Skeletal muscle cell (primary cell): ENCODE measurements around the gene DYNC1LI1.
A peak's percentile ranks its signal among the peaks of the same experiment; 100 is the strongest.
"Not testable (repeated sequence)": the region's sequence is repeated elsewhere in the genome, so short reads cannot be mapped to it uniquely, and the experiment has no call there.

Source experiments
- DNase-seq: peaks from one replicate; pipeline ENCODE4 v3.0.0-alpha.2; 2010; ENCODE audit warnings: low read depth
- H3K4me3 ChIP-seq: 2 replicates; pipeline ENCODE4 v1.5.1; 2011; ENCODE audit warnings: low read depth, mild to moderate bottlenecking, control low read depth, low read length, moderate library complexity

Gene DYNC1LI1

DNA sequence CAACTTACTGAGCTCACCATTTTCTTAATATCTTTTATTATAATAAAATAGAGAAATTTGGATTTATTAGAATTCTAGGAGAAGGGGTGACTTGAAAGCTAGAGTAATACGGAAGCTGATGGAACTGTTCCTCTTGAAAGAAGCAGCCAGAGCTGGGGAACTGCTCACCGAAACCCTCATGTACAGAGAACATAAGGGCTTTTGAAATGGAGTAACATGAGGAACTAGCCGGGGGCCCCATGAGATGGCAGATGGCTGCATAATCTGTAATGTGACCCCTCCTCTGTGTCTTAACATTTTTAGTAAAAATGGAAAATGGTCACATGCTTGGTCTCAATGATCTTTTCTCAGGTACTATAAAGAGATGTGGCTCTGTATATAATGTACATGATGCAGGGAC, 15.7 kb upstream of the DYNC1LI1 start:
- no peak overlapping the region for H3K4me3 ChIP-seq
- DNase-seq = no peak

GRCh38 chr3:32584660-32585059, 14.0 kb upstream of the DYNC1LI1 start:
- H3K4me3 ChIP-seq = no peak overlapping the region
- no peak for DNase-seq

GRCh38 chr3:32583708-32584107, 13.1 kb upstream of the DYNC1LI1 start:
- H3K4me3 ChIP-seq = no peak overlapping the region
- no peak for DNase-seq

DNA sequence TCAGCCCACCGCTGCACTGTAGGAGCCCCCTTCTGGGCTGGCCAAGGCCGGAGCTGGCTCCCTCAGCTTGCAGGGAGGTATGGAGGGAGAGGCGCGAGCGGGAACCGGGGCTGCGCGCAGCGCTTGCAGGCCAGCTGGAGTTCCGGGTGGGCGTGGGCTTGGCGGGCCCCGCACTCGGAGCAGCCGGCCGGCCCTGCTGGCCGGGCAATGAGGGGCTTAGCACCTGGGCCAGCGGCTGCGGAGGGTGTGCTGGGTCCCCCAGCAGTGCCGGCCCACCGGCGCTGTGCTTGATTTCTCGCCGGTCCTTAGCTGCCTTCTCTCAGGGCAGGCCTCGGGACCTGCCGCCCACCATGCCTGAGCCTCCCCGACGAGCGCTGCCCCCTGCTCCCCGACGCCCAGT, 8.0 kb upstream of the DYNC1LI1 start:
- not testable (repeated sequence) for DNase-seq, H3K4me3 ChIP-seq

DNA sequence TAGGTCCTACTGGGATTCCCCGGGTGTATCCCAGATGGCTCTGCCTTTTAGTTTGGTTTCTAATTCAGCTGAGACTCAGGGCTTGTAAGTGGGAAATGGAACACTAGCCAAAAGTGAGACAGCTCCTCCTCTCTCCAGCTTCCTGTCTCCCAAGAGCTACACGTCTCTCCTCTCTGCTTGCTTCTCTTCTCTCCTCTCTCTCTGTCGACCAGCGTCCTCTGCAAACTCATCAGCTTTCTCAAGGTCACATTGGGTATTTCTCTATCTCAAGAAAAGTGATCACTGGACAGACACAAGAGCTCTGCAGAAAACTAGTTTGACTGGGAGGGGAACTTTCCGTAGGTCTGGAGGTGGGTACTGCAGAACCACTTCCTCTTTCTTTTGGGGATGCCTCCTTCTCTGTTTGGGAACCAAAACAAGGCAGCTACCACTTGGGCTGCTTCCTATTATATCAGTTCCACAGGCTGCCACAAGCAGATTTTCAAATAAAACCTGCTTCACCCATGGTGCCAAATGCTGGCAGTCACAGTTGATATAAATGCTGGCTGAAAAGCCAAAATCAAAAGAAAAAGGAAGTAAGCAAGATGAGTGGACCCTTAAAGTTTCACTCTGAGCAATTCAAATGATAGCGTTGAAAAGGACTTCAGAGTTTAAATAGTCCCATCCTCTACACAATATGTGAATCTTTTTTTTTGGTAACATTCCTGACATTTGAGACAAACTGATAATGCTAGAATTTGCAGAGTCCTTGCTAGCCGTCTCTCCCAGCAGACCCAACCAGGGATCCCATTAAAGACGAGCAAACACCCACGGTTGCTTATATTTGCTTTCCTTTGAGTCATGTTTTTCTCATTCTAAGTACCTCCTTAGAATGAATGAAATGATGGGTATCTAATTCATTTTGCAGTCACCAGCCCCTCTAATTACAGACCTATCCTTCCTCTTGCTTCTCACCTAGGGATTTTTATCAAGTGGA, 7.2 kb upstream of the DYNC1LI1 start:
- no peak overlapping the region for H3K4me3 ChIP-seq
- DNase-seq = no peak

DNA sequence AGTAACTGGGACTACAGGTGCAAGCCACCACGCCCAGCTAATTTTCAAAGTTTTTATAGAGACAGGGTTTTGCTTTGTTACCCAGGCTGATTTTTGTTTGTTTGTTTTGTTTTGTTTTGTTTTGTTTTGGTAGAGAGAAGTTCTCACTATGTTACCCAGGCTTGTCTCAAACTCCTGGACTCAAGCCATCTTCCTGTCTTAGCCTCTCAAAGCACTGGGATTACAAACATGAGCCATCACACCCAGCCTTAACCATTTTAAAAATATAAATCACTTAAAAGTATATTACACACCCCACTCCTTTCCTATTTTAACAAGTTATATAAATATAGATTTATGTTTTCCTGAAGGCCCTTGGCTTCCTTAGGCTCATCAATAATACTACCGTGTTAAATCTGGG, 6.5 kb upstream of the DYNC1LI1 start:
- no peak overlapping the region for H3K4me3 ChIP-seq
- no peak for DNase-seq

- H3K4me3 ChIP-seq = no peak overlapping the region
- DNase-seq = no peak
These were observed 4.9 kb upstream of the DYNC1LI1 start for GRCh38 chr3:32575451-32576113.

DNA sequence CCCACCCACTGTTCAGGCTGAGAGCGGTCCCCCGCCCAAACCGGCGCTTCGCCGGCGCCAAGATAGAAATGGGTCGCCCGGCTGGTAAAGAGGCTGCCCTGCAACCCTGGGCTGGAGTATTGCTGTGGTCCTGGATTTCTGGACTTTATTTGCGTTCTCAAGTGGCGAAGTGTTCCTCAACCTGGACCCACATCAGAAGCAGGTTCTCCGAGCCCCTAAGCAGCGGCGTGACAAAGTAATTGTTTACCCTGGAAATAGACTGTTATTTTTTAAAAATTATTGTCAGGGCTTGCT, 481 bp upstream of the DYNC1LI1 start:
- H3K4me3 ChIP-seq = peak overlapping the region; percentile 88
- no peak for DNase-seq

- peak overlapping the region; percentile 88 for H3K4me3 ChIP-seq
- DNase-seq = no peak
These were observed 878 bp downstream of the DYNC1LI1 start for GRCh38 chr3:32569540-32570420.

- no peak for DNase-seq
- peak overlapping the region; percentile 88 for H3K4me3 ChIP-seq
These were observed 1.7 kb downstream of the DYNC1LI1 start for GRCh38 chr3:32568953-32569352.

DNA sequence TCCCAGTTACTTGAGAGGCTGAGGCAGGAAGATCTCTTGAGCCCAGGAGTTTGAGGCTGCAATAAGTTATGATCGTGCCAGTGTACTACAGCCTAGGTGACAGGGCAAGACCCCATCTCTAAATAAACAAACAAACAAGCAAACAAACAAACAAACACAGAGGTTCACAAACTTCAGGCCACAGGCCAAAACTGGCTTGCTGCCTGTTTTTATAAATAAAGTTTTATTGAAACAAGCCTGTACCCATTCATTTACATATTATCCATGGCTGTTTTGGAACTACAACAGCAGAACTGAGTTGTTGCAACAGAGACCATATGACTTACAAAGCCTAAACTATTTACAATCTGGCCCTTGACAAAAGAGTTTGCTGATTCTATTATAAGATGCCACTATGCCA, 6.5 kb downstream of the DYNC1LI1 start:
- H3K4me3 ChIP-seq = no peak overlapping the region
- DNase-seq = no peak

DNA sequence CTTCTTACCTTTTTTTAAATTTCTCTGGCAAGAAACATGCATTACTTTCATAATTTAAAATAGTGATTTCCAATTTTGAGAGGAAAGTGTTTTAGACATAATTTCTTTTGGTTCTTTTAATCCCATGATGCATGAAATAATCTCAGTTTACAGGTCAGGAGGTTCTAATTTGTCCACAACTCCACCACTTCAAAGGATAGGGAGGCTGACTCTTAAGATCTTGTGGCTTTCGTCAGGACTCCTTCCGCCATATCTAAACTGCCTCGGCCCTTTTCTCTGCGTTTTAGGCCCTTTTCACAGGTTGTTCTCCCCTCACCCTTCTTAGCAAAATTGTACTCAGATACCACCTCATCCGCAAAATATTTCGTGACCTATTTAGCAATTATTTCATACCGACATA, 8.0 kb downstream of the DYNC1LI1 start:
- no peak for DNase-seq

GRCh38 chr3:32557640-32558352, 12.9 kb downstream of the DYNC1LI1 start:
- DNase-seq = no peak
- no peak overlapping the region for H3K4me3 ChIP-seq

More for the DNA sequence above, 8.0 kb downstream of the DYNC1LI1 start:
- no peak overlapping the region for H3K4me3 ChIP-seq

DNA sequence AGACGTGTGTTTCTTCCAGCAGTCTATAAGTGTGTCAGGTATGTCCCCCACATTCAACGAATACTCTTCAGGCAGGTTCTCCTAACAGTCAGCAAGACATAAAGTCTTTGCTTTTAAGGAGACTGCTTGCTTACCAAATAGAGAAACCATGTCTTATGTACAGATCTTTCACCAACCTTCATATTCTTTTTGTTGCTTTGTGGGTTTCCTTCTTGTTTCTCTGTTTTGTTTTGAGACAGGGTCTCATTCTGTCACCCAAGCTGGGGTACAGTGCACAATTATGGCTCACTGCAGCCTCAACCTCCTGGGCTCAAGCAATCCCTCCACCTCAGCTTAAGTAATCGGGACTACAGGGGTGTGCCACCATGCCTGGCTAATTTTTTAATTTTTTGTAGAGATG, 14.3 kb downstream of the DYNC1LI1 start:
- DNase-seq = no peak
- H3K4me3 ChIP-seq = no peak overlapping the region

GRCh38 chr3:32553973-32554372, 16.7 kb downstream of the DYNC1LI1 start:
- DNase-seq = no peak
- H3K4me3 ChIP-seq = no peak overlapping the region

DNA sequence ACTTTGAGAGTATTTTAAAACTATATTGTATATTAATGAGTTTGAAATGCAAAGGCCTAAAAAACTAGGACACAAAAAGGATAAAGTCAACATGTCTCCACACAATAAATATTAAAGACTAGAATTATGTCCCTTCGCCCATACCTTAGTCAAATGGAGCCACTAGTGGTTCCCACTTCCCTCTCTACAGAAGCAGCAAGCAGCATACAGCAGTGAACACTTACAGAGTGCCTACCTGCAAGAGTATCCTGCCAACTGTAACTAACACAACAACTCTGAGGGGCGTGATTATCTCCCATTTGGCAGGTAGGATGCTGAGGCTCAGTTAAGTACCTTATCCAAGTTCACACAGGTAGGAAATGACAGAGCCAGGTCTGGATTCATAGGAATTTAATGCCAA, 17.2 kb downstream of the DYNC1LI1 start:
- no peak overlapping the region for H3K4me3 ChIP-seq
- no peak for DNase-seq

- H3K4me3 ChIP-seq = no peak overlapping the region
- no peak for DNase-seq
These were observed 18.6 kb downstream of the DYNC1LI1 start for GRCh38 chr3:32552013-32552412.

- no peak for DNase-seq
These were observed 19.2 kb downstream of the DYNC1LI1 start for GRCh38 chr3:32551496-32551895.

GRCh38 chr3:32551087-32551486, 19.6 kb downstream of the DYNC1LI1 start:
- DNase-seq = no peak
- H3K4me3 ChIP-seq = no peak overlapping the region

More at GRCh38 chr3:32551496-32551895, 19.2 kb downstream of the DYNC1LI1 start:
- no peak overlapping the region for H3K4me3 ChIP-seq
